ENCODE results near the gene C2orf15.

DNA sequence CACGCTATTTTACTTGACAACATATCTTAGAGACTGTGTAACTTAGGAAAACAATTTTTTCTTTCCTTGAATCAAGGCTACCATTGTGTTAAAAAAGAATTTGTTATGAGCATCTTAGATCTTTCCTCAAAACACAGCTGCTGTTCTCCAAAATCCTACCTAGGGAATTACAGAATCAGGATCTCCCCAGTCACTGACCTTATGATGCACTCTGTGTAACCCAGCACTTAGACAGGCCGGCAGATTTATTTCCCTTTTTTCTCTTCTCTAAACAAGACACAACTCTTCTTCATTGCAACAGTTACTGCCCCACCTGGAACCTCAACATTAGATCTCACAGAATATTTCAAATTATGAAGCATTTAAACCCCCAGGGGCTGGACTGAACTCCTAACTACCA lies 13.5 kb upstream of the C2orf15 start:
- TF ChIP-seq CTCF (IDR thresholded peaks at IDR 0.05) (no peak), EZH2 (IDR thresholded peaks at IDR 0.05; ENCODE audit: borderline replicate concordance, insufficient read depth, low read depth, low read length, poor library complexity, severe bottlenecking) (no peak)

Data from B cell (primary cell).